ENCODE measurements around the gene ZNF668. TPM values are rescaled to one million over a fixed set of nuclear protein-coding genes. Genes with fewer than 3 reads are reported as not detected.
"Not testable (repeated sequence)": the region's sequence is repeated elsewhere in the genome, so short reads cannot be mapped to it uniquely, and the experiment has no call there.

The ZNF668 gene
- total and polyA plus RNA-seq, 2 of the 4 experiments (the other 2 are of a cell fraction), result 4.5 to 11.6 TPM

GRCh38 chr16:31100876-31101641, 27.0 kb upstream of the ZNF668 start:
- dilution Hi-C loops (cut with HindIII; ENCODE audit: low sequenced_read_pairs, unreplicated experiment), result not testable (repeated sequence)

More at GRCh38 chr16:31100876-31101641, 27.0 kb upstream of the ZNF668 start:
- H3K18ac ChIP-seq (ENCODE audit: low read depth, low read length); H3K79me1 ChIP-seq (ENCODE audit: low read depth in 1 of 2, low read length in 2 of 2); H2BK120ac ChIP-seq (ENCODE audit: low read depth, low read length); H3K36me3 ChIP-seq (ENCODE audit: control insufficient read depth, insufficient read depth, low read length); H3K4me1 ChIP-seq (ENCODE audit: control insufficient read depth, insufficient read depth, low read length); H4K20me1 ChIP-seq (ENCODE audit: insufficient read depth, low read length); in situ Hi-C loops (cut with MboI; ENCODE audit: low sequenced_read_pairs); H3K27ac ChIP-seq (ENCODE audit: insufficient read depth, low read length); H2BK5ac ChIP-seq (ENCODE audit: low read depth, low read length, poor library complexity, severe bottlenecking); ATAC-seq (ENCODE audit: low read depth); intact Hi-C loops (cut with micrococcal nuclease); H3K9ac ChIP-seq (ENCODE audit: low read depth, low read length); H2AK9ac ChIP-seq (replicated peaks; ENCODE audit: low read depth, low read length, poor library complexity); H4K5ac ChIP-seq (ENCODE audit: low read depth, low read length); H3K9me3 ChIP-seq (ENCODE audit: control insufficient read depth, insufficient read depth, low read length); H3K27me3 ChIP-seq (ENCODE audit: control insufficient read depth, insufficient read depth, low read length); H4K91ac ChIP-seq (ENCODE audit: insufficient read depth, low read depth, low read length); H3K23ac ChIP-seq (ENCODE audit: low read depth, low read length); H4K8ac ChIP-seq (ENCODE audit: low read depth in 2 of 2, low read length in 2 of 2); H3K56ac ChIP-seq (ENCODE audit: extremely low read depth, insufficient read depth, low read length); H3K4me3 ChIP-seq (ENCODE audit: insufficient read depth, low read depth, low read length); H3K4ac ChIP-seq (ENCODE audit: low read depth, low read length); DNase-seq; H2BK15ac ChIP-seq (ENCODE audit: low read depth, low read length); H3K9me1 ChIP-seq (ENCODE audit: insufficient read depth, low read length); H3K14ac ChIP-seq (replicated peaks; ENCODE audit: low read depth, low read length); H3K4me2 ChIP-seq (ENCODE audit: low read depth, low read length); BruUV-seq (replicated peaks): not testable (repeated sequence)
- POLR2A ChIA-PET (ENCODE audit: unreplicated experiment), result interaction anchor here (0.8 kb wide), 1 partner anchor 16 kb away, joined by 3 read pairs; the partner anchor contains the start of gene KAT8
- WGBS, 2 experiments (ENCODE audit: extremely low coverage in 2 of 2, insufficient read length in 1 of 2), result 100% methylated on average over 3 of the region's 13 CpGs; no CpG with 5 or more reads in 1 of the 2 experiments
- 0 out of 2 replicates have a peak overlapping the region, but pooled peaks have one; percentile 8 for H2AK5ac ChIP-seq (ENCODE audit: low read depth, low read length)
- CTCF ChIA-PET, result interaction anchor here (1.4 to 1.6 kb wide), 3 partner anchors 15 to 41 kb away, joined by 3 to 4 read pairs (median 4); partner anchors contain the start of gene KAT8
- peak overlapping the region; percentile 80 for H2AFZ ChIP-seq (replicated peaks; ENCODE audit: low read length, poor library complexity)
- peak overlapping the region; percentile 5; the same call in 1 of the 2 replicates for H2BK20ac ChIP-seq (ENCODE audit: low read depth, low read length)

Data from IMR-90 (cell line).